GM19025 (cell line): Measurements from ENCODE around the gene SLC38A2.

Source experiments
- ATAC-seq: cut with Tn5 transposase; IDR thresholded peaks from one replicate; pipeline ENCODE4 v1.9.1; 2021; ENCODE audit warnings: mild to moderate bottlenecking, low read depth, moderate library complexity; ENCODE audit not compliant: unreplicated experiment

SLC38A2 gene

DNA sequence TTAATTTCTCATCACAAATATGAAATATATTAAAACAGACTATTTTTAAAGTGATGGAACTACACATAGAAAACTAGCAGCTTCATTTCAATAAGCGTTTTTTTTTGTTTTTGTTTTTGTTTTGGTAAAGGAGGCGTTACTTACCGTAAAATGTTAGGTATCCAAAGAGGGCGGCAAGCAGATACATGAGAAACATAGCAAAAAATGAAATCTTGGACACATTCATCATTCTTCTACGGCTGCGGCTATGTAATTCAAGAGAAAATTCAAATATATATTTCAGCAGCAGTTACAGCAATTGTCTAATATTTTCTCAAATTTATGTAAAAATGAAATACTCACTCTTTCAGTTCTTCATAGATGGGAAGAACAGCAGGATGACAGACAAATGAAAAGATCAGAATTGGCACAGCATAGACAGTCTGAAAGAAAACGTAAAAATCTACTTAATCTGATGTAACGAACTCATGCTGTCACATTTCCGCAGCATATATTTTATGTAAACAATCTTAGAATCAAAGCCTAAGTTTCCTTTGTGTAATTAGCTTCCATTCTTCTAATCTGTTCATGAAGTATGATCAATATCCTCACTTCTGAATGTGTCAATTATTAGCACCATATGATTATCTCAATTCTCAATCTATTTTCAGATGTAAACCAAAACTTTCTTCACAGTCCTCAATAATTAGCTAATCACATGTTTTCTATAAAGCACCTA is 8.8 kb downstream of the SLC38A2 start:
- ATAC-seq: no peak

DNA sequence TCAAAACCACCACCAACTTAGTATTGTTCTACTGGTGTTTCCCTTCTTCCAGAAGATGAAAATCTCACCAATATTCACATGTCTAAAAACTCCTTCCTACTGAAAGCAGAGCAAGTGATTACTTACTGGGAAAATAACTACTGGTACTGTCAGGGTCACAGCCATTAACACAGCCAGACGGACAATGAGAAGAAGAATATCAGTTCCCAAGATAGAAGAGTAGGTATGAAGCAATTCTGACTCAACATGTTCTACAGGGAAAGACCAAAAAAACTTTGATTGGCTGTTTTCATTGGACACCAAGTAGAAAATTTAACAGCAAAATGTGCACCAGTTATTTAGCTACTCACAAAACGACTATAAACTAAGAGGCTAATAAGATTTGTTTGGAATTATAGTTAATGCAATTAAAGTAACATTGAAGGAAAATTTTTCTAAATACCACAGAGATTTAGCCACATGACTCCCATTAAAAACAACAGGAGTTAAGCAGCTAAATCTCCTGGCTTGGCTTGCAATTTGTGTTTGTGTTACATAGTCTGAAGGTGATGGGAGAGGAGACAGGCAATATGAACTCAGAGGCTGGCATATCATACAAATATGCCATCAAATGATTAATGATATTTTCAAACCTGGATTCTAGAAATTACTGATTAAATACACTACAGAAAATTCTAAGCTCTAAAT is 9.5 kb downstream of the SLC38A2 start:
- ATAC-seq: no peak

- no peak for ATAC-seq
Observed at GRCh38 chr12:46361667-46362034, 10.9 kb downstream of the SLC38A2 start.

DNA sequence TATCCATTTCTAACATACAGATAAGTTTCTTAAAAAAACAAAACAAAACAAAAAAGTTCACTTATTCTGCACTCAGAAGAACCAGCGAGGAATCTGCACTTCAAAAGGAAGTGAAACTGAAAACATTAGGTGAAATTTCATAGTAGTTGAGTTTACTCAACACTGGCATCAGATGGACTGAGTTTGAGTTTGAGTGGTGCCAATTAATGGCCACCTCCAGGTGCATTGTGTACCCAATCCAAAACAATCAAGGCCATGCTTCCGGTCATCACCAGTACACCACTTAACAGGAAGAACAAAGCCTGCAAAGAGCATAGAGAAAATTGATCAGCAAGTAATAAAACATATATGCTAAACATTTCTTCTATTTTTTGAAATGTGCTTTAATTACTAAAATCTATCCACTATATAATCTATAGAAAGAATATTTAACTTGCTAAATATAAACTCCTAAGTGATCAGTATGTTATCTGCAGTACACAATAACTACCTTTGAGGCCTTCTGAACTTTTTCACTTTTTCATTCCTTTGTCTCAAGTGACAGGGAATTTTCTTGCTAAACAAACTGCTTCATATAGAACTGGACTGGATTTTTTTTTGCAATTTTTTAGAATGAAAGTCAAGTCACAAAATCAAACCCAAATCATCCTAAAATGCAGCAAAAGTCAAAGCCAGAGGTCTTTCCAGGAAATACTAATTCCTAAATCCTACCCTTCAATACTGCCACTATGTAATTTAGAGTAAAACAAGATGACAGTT is 11.5 kb downstream of the SLC38A2 start:
- no peak for ATAC-seq

- no peak for ATAC-seq
Observed at GRCh38 chr12:46360370-46360769, 12.2 kb downstream of the SLC38A2 start.

- no peak for ATAC-seq
Observed at GRCh38 chr12:46359667-46360280, 12.8 kb downstream of the SLC38A2 start.

- ATAC-seq: no peak
Observed at GRCh38 chr12:46358791-46359666, 13.5 kb downstream of the SLC38A2 start.

GRCh38 chr12:46358325-46358700 is 14.3 kb downstream of the SLC38A2 start:
- no peak for ATAC-seq

DNA sequence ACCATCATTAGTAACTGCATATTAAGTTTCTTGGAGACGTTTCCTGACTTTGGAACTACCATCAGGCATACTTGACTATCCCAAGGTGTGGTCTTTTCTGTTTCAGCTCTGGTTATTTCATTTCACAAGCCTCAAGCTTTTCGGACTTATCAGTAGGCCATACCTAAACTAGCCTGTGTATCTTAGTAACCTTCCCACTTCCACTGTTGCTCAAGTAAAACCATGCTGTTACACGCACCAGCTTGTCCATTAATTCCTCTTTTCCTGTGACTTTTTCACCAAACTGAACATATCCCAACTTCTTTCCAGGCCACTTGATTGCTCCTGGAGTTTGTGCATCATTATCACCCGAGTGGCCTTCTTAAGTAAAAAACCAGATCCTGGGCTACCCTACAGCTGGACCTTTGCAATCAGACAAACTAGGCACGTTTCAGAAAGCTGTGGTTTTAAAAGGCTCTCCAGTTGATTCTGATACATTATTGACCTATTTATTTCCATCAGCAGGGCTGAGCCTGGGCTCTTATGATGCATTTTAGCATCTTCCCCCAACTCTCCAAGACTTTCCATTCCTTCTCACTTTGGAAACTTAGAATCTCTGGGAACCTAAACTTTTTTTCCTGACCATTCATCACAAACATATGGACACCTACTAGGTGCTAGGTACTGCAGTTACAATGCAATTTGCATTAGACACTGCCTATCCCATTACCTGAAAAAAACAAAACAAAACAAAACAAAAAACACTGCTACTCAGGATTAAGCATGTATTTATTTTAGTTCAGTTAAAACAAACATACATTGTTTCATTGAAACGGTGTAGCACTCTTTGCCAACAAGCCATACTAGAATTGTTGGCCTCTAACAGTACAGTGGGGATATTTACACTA is 14.9 kb downstream of the SLC38A2 start:
- no peak for ATAC-seq

- ATAC-seq: no peak
Observed at GRCh38 chr12:46356655-46357437, 15.7 kb downstream of the SLC38A2 start.

GRCh38 chr12:46354802-46355199 is 17.8 kb downstream of the SLC38A2 start:
- no peak for ATAC-seq

DNA sequence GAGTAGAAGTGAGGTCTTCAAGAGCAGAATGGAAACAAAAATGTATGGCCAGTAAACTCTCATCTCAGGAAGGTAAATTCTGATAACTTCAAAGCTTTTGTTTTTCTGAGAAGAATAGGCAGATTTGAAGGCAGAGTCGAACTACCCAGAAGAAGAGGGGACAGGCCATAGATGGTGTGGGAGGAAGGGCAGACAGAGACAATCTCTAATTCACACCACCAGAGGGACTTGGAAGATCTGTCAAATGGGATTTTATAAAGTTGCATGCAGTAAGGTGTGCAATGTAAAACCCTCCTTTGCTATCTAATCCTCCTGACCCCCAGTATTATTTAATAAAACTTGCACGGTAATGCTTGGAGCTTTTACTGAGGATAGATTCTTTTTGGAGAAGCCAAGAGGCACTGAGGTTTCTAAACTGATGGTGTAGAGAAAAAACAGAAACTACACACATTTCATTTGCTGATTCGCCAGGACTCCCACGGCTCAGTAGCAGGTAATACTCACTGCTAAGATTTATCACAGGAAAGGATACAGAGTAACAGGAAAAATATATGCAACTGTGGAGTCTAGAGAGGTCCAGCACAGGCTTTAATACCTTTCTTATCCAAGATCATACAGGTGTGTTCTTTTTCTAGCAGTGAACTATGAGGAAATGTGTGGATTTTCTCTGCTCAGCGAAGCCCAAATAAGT is 18.3 kb downstream of the SLC38A2 start:
- no peak for ATAC-seq

GRCh38 chr12:46351886-46352650 is 20.5 kb downstream of the SLC38A2 start:
- no peak for ATAC-seq

GRCh38 chr12:46351138-46351537 is 21.4 kb downstream of the SLC38A2 start:
- ATAC-seq: no peak

GRCh38 chr12:46349253-46349652 is 23.3 kb downstream of the SLC38A2 start:
- ATAC-seq: no peak

DNA sequence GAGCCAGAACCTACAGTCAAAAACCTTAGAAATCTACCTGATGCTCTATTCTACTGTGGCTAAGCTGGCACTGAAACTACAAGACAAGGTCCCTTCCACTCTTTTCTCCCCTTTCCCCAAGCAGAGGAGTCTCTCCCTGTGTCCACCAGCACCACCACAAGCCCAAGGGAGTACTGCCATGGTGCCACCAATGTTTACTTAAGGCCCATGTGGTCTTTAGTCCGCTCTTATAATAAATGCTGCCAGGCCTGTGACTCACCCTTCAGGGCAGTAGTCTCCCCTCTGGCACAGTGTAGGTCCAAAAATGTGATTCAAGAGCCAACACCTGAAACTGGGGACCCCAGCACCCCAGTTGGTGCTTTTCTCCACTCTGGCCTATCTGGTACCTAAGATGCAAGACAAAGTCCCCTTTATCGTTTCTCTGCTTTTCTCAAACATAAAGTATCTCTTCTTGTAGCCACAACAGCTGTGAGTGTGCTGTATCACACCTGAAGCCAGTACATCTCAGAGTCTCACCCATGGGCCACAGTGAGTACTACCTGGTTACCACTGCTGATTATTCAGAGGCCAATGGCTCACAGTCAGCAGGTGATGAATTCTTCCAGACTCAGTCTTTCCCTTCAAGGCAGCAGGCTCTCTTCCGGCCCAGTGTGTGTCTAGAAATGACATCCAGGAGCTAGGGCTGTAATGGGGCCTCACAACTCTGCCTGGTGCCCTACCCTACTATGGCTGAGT is 29.3 kb downstream of the SLC38A2 start:
- no peak for ATAC-seq
